CD14-positive monocyte (primary cell): ENCODE measurements around the gene SAMD15. TPM values are rescaled to one million over a fixed set of nuclear protein-coding genes. Genes with fewer than 3 reads are reported as not detected.

Experiments
- DNase-seq, 3 donors: peaks; one replicate each; pipeline ENCODE4 v3.0.0-alpha.2; 2011 to 2022
- H2AFZ ChIP-seq: 2 replicates; pipeline ENCODE4 v1.6.0; 2012; ENCODE audit warnings: mild to moderate bottlenecking, low read depth, low read length, inconsistent platforms; ENCODE audit not compliant: insufficient read depth, poor library complexity, severe bottlenecking
- H3K27ac ChIP-seq, 2 donors: 1 replicate in 1 of 2; 2 replicates in 1 of 2; pipeline ENCODE4 v1.5.1; 2012 to 2013; ENCODE audit warnings: low read length in 2 of 2, control low read depth in 1 of 2, inconsistent platforms in 1 of 2, low read depth in 1 of 2, mild to moderate bottlenecking in 1 of 2
- H3K27me3 ChIP-seq, 2 donors: one replicate each; pipeline versions ENCODE4 v1.6.0 to v1.6.1; 2011 to 2013; ENCODE audit warnings: low read length in 2 of 2; ENCODE audit not compliant: control insufficient read depth in 2 of 2, insufficient read depth in 2 of 2
- H3K36me3 ChIP-seq, 2 donors: replicated peaks in 1 of 2; 1 replicate in 1 of 2; 2 replicates in 1 of 2; pipeline versions ENCODE4 v1.5.1 to v1.6.1; 2012 to 2013; ENCODE audit warnings: low read length in 2 of 2, control low read depth in 1 of 2, inconsistent platforms in 1 of 2, mild to moderate bottlenecking in 1 of 2; ENCODE audit not compliant: insufficient read depth in 2 of 2, control insufficient read depth in 1 of 2
- H3K4me1 ChIP-seq, 2 donors: 1 replicate in 1 of 2; 2 replicates in 1 of 2; pipeline versions ENCODE4 v1.5.1 to v1.6.1; 2012 to 2013; ENCODE audit warnings: low read length in 2 of 2, control low read depth in 1 of 2, inconsistent platforms in 1 of 2, mild to moderate bottlenecking in 1 of 2, moderate library complexity in 1 of 2; ENCODE audit not compliant: insufficient read depth in 2 of 2, control insufficient read depth in 1 of 2
- H3K4me2 ChIP-seq: replicated peaks from 2 replicates; pipeline ENCODE3; 2012; ENCODE audit warnings: low read length, moderate library complexity, mild to moderate bottlenecking; ENCODE audit not compliant: poor library complexity, severe bottlenecking; ENCODE audit errors: extremely low read depth
- H3K4me3 ChIP-seq, 3 experiments: fragments of 200-600 bp in 1 of 3; sonication (generic) in 1 of 3; replicated peaks in 1 of 3; 1 replicate in 2 of 3; 2 replicates in 1 of 3; pipeline ENCODE4 v1.5.1; 2011 to 2013; ENCODE audit warnings: low read length in 3 of 3, mild to moderate bottlenecking in 3 of 3, control low read depth in 2 of 3, low read depth in 2 of 3, inconsistent platforms in 1 of 3, moderate library complexity in 1 of 3
- H3K79me2 ChIP-seq: 2 replicates; pipeline ENCODE4 v1.6.0; 2012; ENCODE audit warnings: mild to moderate bottlenecking, control low read depth, inconsistent platforms, low read length, moderate library complexity; ENCODE audit not compliant: insufficient read depth
- H3K9ac ChIP-seq: 2 replicates; pipeline ENCODE4 v1.6.0; 2017; ENCODE audit warnings: low read length, mild to moderate bottlenecking; ENCODE audit not compliant: insufficient read depth, poor library complexity, severe bottlenecking
- H3K9me3 ChIP-seq, 2 donors: replicated peaks in 1 of 2; 1 replicate in 1 of 2; 2 replicates in 1 of 2; pipeline versions ENCODE4 v1.5.1 to v1.6.1; 2012 to 2013; ENCODE audit warnings: low read length in 2 of 2, control low read depth in 1 of 2; ENCODE audit not compliant: control insufficient read depth in 1 of 2, insufficient read depth in 1 of 2
- H4K20me1 ChIP-seq: 2 replicates; pipeline ENCODE4 v1.6.0; 2012; ENCODE audit warnings: mild to moderate bottlenecking, low read length, control low read depth, moderate library complexity; ENCODE audit not compliant: insufficient read depth
- H3K27ac Mint-ChIP-seq, 7 donors: one replicate each; pipeline ENCODE4 v1.8.0; 2020; ENCODE audit warnings: mild to moderate bottlenecking in 7 of 7, mixed read lengths in 7 of 7, moderate library complexity in 6 of 7, inconsistent platforms in 2 of 7
- H3K27me3 Mint-ChIP-seq, 3 donors: one replicate each; pipeline ENCODE4 v1.8.0; 2021 to 2022; ENCODE audit warnings: low read depth in 3 of 3, mild to moderate bottlenecking in 3 of 3, mixed read lengths in 3 of 3, moderate library complexity in 3 of 3, inconsistent platforms in 1 of 3
- H3K36me3 Mint-ChIP-seq, 2 donors: one replicate each; pipeline ENCODE4 v1.8.0; 2020; ENCODE audit warnings: mixed read lengths in 2 of 2, inconsistent platforms in 1 of 2, mild to moderate bottlenecking in 1 of 2
- H3K4me1 Mint-ChIP-seq: one replicate; pipeline ENCODE4 v1.8.0; 2020; ENCODE audit warnings: mild to moderate bottlenecking, mixed read lengths
- H3K4me3 Mint-ChIP-seq, 2 donors: one replicate each; pipeline ENCODE4 v1.8.0; 2020; ENCODE audit warnings: mild to moderate bottlenecking in 2 of 2, mixed read lengths in 2 of 2, moderate library complexity in 1 of 2
- H3K9me3 Mint-ChIP-seq, 7 donors: one replicate each; pipeline ENCODE4 v1.8.0; 2020 to 2022; ENCODE audit warnings: mixed read lengths in 7 of 7, mild to moderate bottlenecking in 6 of 7, moderate library complexity in 6 of 7, inconsistent platforms in 2 of 7
- CTCF ChIP-seq: fragments of 200-600 bp; IDR thresholded peaks from one replicate; pipeline ENCODE4 v1.8.0; 2022; ENCODE audit warnings: antibody characterized with exemption, mild to moderate bottlenecking
- WGBS: methylation state at CpG from one replicate; pipeline ENCODE4 v1.1.5; 2013; ENCODE audit warnings: missing lambda C conversion rate; ENCODE audit not compliant: insufficient coverage; 5-methylcytosine and 5-hydroxymethylcytosine counted together
- intact Hi-C, 2 donors: fragments of 100-400 bp; cut with micrococcal nuclease; formaldehyde crosslinking; loops; one replicate each; pipeline versions ENCODE4 v1.15.0 to v1.15.1; 2023
- polyA plus RNA-seq, 3 donors: library from polyadenylated mRNA; depleted of rRNA in 1 of 3; unstranded in 2 of 3; stranded (reverse) in 1 of 3; fragments of 300-500 nt in 2 of 3; fragments of >200 nt in 1 of 3; fragmentation: Illumina TruSeq in 2 of 3; gene quantifications; 1 replicate in 2 of 3; 2 replicates in 1 of 3; pipeline ENCODE4 v1.2.3, GENCODE V29; 2012 to 2021

The SAMD15 gene
- polyA plus RNA-seq, 3 donors, result 0.08 to 0.65 TPM; not detected in 1

- peak overlapping the region in 1 of 2 donors; percentile 31 for H3K27ac ChIP-seq
- H3K9me3 ChIP-seq, result peaks cover 19 to 24% of the 10 kb centered on the region in 2 donors
- no peaks in the 10 kb centered on the region for H3K27me3 ChIP-seq
- H3K79me2 ChIP-seq, result no peaks in the 10 kb centered on the region
- Mint-ChIP-seq H3K9me3 (peaks cover 13 to 27% (median 20%) of the 10 kb centered on the region in 7 donors), H3K4me3 (peak overlapping the region in 1 of 2 donors; percentile 54), H3K4me1 (peaks cover 14% of the 10 kb centered on the region), H3K27me3 (no peaks in the 10 kb centered on the region), H3K36me3 (peaks cover 8 to 14% of the 10 kb centered on the region in 2 donors), H3K27ac (peak overlapping the region in 1 of 7 donors; percentile 5)
- no peak for DNase-seq
- no peaks in the 10 kb centered on the region for H4K20me1 ChIP-seq
- H3K36me3 ChIP-seq, result peaks cover 5 to 16% of the 10 kb centered on the region in 2 donors
- no peak overlapping the region for H2AFZ ChIP-seq
- H3K9ac ChIP-seq, result no peak overlapping the region
- H3K4me2 ChIP-seq, result no peak overlapping the region
- no CpG with 5 or more reads among the region's 8 CpGs for WGBS
- TF ChIP-seq CTCF, result no peak
- peak overlapping the region in 1 of 3 experiments; percentile 20 for H3K4me3 ChIP-seq
- peaks cover 0 to 7% of the 10 kb centered on the region in 2 donors for H3K4me1 ChIP-seq
- intact Hi-C loops, result no loop called here
Observed at GRCh38 chr14:77416836-77417235, 39.7 kb downstream of the SAMD15 start.

GRCh38 chr14:77421201-77421600 lies 44.0 kb downstream of the SAMD15 start:
- Mint-ChIP-seq H3K9me3 (peaks cover 10 to 28% (median 20%) of the 10 kb centered on the region in 7 donors), H3K36me3 (peaks cover 42 to 53% of the 10 kb centered on the region in 2 donors), H3K4me1 (peaks cover 8% of the 10 kb centered on the region), H3K4me3 (no peak overlapping the region), H3K27ac (no peak overlapping the region), H3K27me3 (no peaks in the 10 kb centered on the region)
- peaks cover 34 to 59% of the 10 kb centered on the region in 2 donors for H3K36me3 ChIP-seq
- no peak for TF ChIP-seq CTCF
- H3K9ac ChIP-seq, result no peak overlapping the region
- no peaks in the 10 kb centered on the region for H3K79me2 ChIP-seq
- H2AFZ ChIP-seq, result no peak overlapping the region
- no peaks in the 10 kb centered on the region for H3K27me3 ChIP-seq
- no peak overlapping the region for H3K27ac ChIP-seq
- no CpG with 5 or more reads among the region's 2 CpGs for WGBS
- H3K9me3 ChIP-seq, result peaks cover 19 to 24% of the 10 kb centered on the region in 2 donors
- H3K4me2 ChIP-seq, result no peak overlapping the region
- H3K4me3 ChIP-seq, result no peak overlapping the region
- H4K20me1 ChIP-seq, result no peaks in the 10 kb centered on the region
- H3K4me1 ChIP-seq, result peaks cover 0 to 7% of the 10 kb centered on the region in 2 donors
- intact Hi-C loops, result no loop called here
- no peak for DNase-seq
